GM12878 (cell line): Measurements from ENCODE around the gene LSM6. TPM values are rescaled to one million over a fixed set of nuclear protein-coding genes. Genes with fewer than 3 reads are reported as not detected.

Experiments
- ATAC-seq: fragments of 200-7000 bp; cut with Tn5 transposase; 3 replicates; pipeline ENCODE4 v1.9.1; 2020; ENCODE audit warnings: mild to moderate bottlenecking, moderate library complexity
- BruUV-seq: library from RNA; stranded (reverse); fragments of 400-500 nt; replicated peaks from 2 replicates; lab custom pipeline; 2021; lab: Mats Ljungman, UMichigan
- CTCF ChIA-PET: fragments of 300-600 bp; sonication (Branson Sonifier 250); formaldehyde crosslinking; extraction: SDS; loops from one replicate; lab custom pipeline; 2021; ENCODE audit warnings: inconsistent platforms; lab: Yijun Ruan, JAX
- POLR2A ChIA-PET: fragments of 350-600 bp; formaldehyde crosslinking; extraction: SDS; loops from one replicate; lab custom pipeline; 2021; ENCODE audit warnings: inconsistent platforms; lab: Charles Lee
- RAD21 ChIA-PET: fragments of 300-600 bp; sonication (Branson Sonifier 250); formaldehyde crosslinking; loops from one replicate; lab custom pipeline; 2023; ENCODE audit warnings: antibody characterized with exemption; ENCODE audit not compliant: unreplicated experiment; lab: Charles Lee
- SMC1A ChIA-PET: fragments of 300-600 bp; sonication (Branson Sonifier 250); formaldehyde crosslinking; loops from one replicate; lab custom pipeline; 2023; ENCODE audit not compliant: unreplicated experiment, uncharacterized antibody; lab: Charles Lee
- DNase-seq: peaks from one replicate; pipeline ENCODE4 v3.0.0-alpha.2; 2011; ENCODE audit warnings: low read depth, low spot score
- FAIRE-seq: peaks from 3 replicates; lab custom pipeline; 2011; peaks lifted over from hg19 to GRCh38; lab: Jason Lieb, UNC
- H2AFZ ChIP-seq: 2 replicates; pipeline ENCODE4 v1.6.0; 2011; ENCODE audit warnings: low read depth, low read length, control low read depth; ENCODE audit not compliant: control insufficient read depth
- H3K27ac ChIP-seq: 2 replicates; pipeline ENCODE4 v1.5.1; 2011; ENCODE audit warnings: control low read depth; ENCODE audit not compliant: control insufficient read depth, insufficient read depth
- H3K27me3 ChIP-seq, 2 experiments: replicated peaks in 1 of 2; 2 replicates each; pipeline versions ENCODE4 v1.6.0 to v1.6.1; 2011; ENCODE audit warnings: low read length in 1 of 2; ENCODE audit not compliant: control insufficient read depth in 2 of 2, insufficient read depth in 2 of 2
- H3K36me3 ChIP-seq, 2 experiments: 2 replicates each; pipeline ENCODE4 v1.5.1; 2011; ENCODE audit warnings: low read length in 1 of 2; ENCODE audit not compliant: control insufficient read depth in 2 of 2, insufficient read depth in 2 of 2
- H3K4me1 ChIP-seq: 2 replicates; pipeline ENCODE4 v1.6.1; 2011; ENCODE audit warnings: mild to moderate bottlenecking, low read length, moderate library complexity, mixed read lengths; ENCODE audit not compliant: control insufficient read depth, insufficient read depth
- H3K4me2 ChIP-seq: 2 replicates; pipeline ENCODE4 v1.6.0; 2011; ENCODE audit warnings: control low read depth; ENCODE audit not compliant: control insufficient read depth, insufficient read depth
- H3K4me3 ChIP-seq: fragments of 200-600 bp; sonication (generic); 2 replicates; pipeline ENCODE4 v1.5.1; 2016
- H3K79me2 ChIP-seq: 2 replicates; pipeline ENCODE4 v1.6.0; 2011; ENCODE audit warnings: low read length; ENCODE audit not compliant: control insufficient read depth, insufficient read depth
- H3K9ac ChIP-seq: 2 replicates; pipeline ENCODE4 v1.8.0; 2011; ENCODE audit warnings: low read length, control low read depth, mixed read lengths; ENCODE audit not compliant: control insufficient read depth, insufficient read depth
- H3K9me3 ChIP-seq: replicated peaks from 3 replicates; pipeline ENCODE4 v1.5.1; 2011; ENCODE audit warnings: mild to moderate bottlenecking, low read length; ENCODE audit not compliant: control insufficient read depth, insufficient read depth
- H4K20me1 ChIP-seq: 2 replicates; pipeline ENCODE4 v1.6.0; 2011; ENCODE audit not compliant: control insufficient read depth, insufficient read depth
- ATF3 ChIP-seq: IDR thresholded peaks from 2 replicates; pipeline ENCODE4 v1.6.1; 2011; ENCODE audit warnings: low read depth, mild to moderate bottlenecking, low read length, moderate library complexity, borderline replicate concordance; ENCODE audit errors: extremely low read depth
- BACH1 ChIP-seq: fragments of 450-650 bp; IDR thresholded peaks from 2 replicates; pipeline ENCODE4 v1.6.1; 2017; ENCODE audit warnings: mild to moderate bottlenecking, borderline replicate concordance
- ESRRA ChIP-seq: IDR thresholded peaks from 2 replicates; pipeline ENCODE4 v1.6.1; 2012; ENCODE audit warnings: mild to moderate bottlenecking, low read length, improper control_type of control experiment
- EZH2 ChIP-seq: IDR thresholded peaks from 2 replicates; pipeline ENCODE4 v1.6.1; 2012; ENCODE audit warnings: low read depth, mild to moderate bottlenecking, control low read depth, inconsistent platforms, low read length, borderline replicate concordance; ENCODE audit not compliant: control insufficient read depth
- HDAC2 ChIP-seq: fragments of 200-600 bp; sonication (generic); IDR thresholded peaks from 2 replicates; pipeline ENCODE4 v1.6.1; 2017
- HDAC6 ChIP-seq: fragments of 200-600 bp; sonication (generic); IDR thresholded peaks from one replicate; pipeline ENCODE4 v1.8.0; 2017; ENCODE audit warnings: antibody characterized with exemption; ENCODE audit not compliant: unreplicated experiment
- HDGF ChIP-seq: fragments of 450-650 bp; IDR thresholded peaks from 2 replicates; pipeline ENCODE4 v1.6.1; 2016; ENCODE audit warnings: antibody characterized with exemption
- IRF3 ChIP-seq: fragments of 450-650 bp; IDR thresholded peaks from 2 replicates; pipeline ENCODE4 v1.6.1; 2014; ENCODE audit warnings: mild to moderate bottlenecking
- LARP7 ChIP-seq: fragments of 450-650 bp; IDR thresholded peaks from 2 replicates; pipeline ENCODE4 v1.6.1; 2017; ENCODE audit warnings: mild to moderate bottlenecking
- MLLT1 ChIP-seq: fragments of 450-650 bp; IDR thresholded peaks from 2 replicates; pipeline ENCODE4 v1.6.1; 2016; ENCODE audit warnings: mild to moderate bottlenecking
- NBN ChIP-seq: fragments of 450-650 bp; IDR thresholded peaks from 2 replicates; pipeline ENCODE4 v1.6.1; 2016
- NFYA ChIP-seq: IDR thresholded peaks from 2 replicates; pipeline ENCODE4 v1.6.1; 2011; ENCODE audit warnings: low read depth, mild to moderate bottlenecking, low read length, improper control_type of control experiment, borderline replicate concordance
- NR2F1 ChIP-seq: fragments of 450-650 bp; conservative IDR thresholded peaks from 2 replicates; pipeline ENCODE4 v1.6.1; 2017; ENCODE audit warnings: mild to moderate bottlenecking
- TAF1 ChIP-seq: IDR thresholded peaks from 2 replicates; pipeline ENCODE4 v1.6.1; 2011; ENCODE audit warnings: mild to moderate bottlenecking, low read depth, low read length, borderline replicate concordance
- TBL1XR1 ChIP-seq: IDR thresholded peaks from 2 replicates; pipeline ENCODE4 v1.6.1; 2012; ENCODE audit warnings: low read depth, low read length, improper control_type of control experiment
- TCF12 ChIP-seq: IDR thresholded peaks from 2 replicates; pipeline ENCODE4 v1.6.1; 2011; ENCODE audit warnings: low read depth, mild to moderate bottlenecking, low read length
- TCF3 ChIP-seq: IDR thresholded peaks from 2 replicates; pipeline ENCODE4 v1.6.1; 2012; ENCODE audit warnings: low read depth, mild to moderate bottlenecking, low read length, borderline replicate concordance; ENCODE audit not compliant: insufficient read depth
- YY1 ChIP-seq: IDR thresholded peaks from 2 replicates; pipeline ENCODE4 v1.6.1; 2011; ENCODE audit warnings: low read depth, mild to moderate bottlenecking, low read length
- ZBTB11 ChIP-seq: fragments of 450-650 bp; formaldehyde crosslinking; IDR thresholded peaks from 2 replicates; pipeline ENCODE4 v1.5.0; 2022; ENCODE audit warnings: mild to moderate bottlenecking, missing genetic modification characterization
- whole genome bisulfite sequencing: methylation state at CpG from one replicate; pipeline ENCODE4 v1.1.6; 2016; ENCODE audit warnings: low lambda C conversion rate; ENCODE audit not compliant: insufficient replicate concordance, insufficient coverage; ENCODE audit errors: missing lambda C conversion rate; 5-methylcytosine and 5-hydroxymethylcytosine counted together
- in situ Hi-C: fragments of 300-500 bp; cut with MboI; formaldehyde crosslinking; loops from 9 replicates; pipeline ENCODE4 v1.14.3; 2018; ENCODE audit warnings: mixed read lengths
- intact Hi-C: fragments of 100-400 bp; cut with micrococcal nuclease; formaldehyde crosslinking; loops from one replicate; pipeline ENCODE4 v1.14.2; 2022; ENCODE audit not compliant: unreplicated experiment
- polyA plus RNA-seq, 11 experiments: library from polyadenylated mRNA; depleted of rRNA in 4 of 11; unstranded in 6 of 11; stranded (reverse) in 5 of 11; fragments of >200 nt; fragmentation: Nextera tagmentation in 4 of 11; fragmentation: Illumina TruSeq in 1 of 11; extraction: Ambion mirVana in 4 of 11; extraction: Trizol in 1 of 11; gene quantifications; 1 replicate in 1 of 11; 2 replicates in 10 of 11; pipeline versions ENCODE4 v1.2.1 to v1.2.3, GENCODE V29; 2011 to 2016; ENCODE audit warnings: inconsistent platforms in 2 of 11, missing spikeins in 2 of 11, low read depth in 1 of 11
- total RNA-seq, 4 experiments: library from RNA; depleted of rRNA in 3 of 4; stranded (reverse); fragments of >200 nt in 3 of 4; fragmentation: Illumina TruSeq in 1 of 4; extraction: Trizol in 1 of 4; gene quantifications; 2 replicates each; pipeline versions ENCODE4 v1.2.1 to v1.2.3, GENCODE V29; 2013 to 2021

Gene LSM6
- total and polyA plus RNA-seq, 10 of the 15 experiments (the other 5 are each of a cell fraction or from before 2014, with no cell fraction given), result 68.0 to 282 (median 229) TPM

GRCh38 chr4:146170149-146170548, 5.4 kb upstream of the LSM6 start (continued):
- TF ChIP-seq MLLT1 (no peak), TBL1XR1 (no peak), YY1 (no peak), NBN (no peak), ESRRA (no peak), NR2F1 (no peak)

- intact Hi-C loops, result loop anchor here (2.0 to 5.0 kb wide), 6 partner anchors 45 to 238 kb away; partner anchors contain the start of gene ZNF827
- no peak for TF ChIP-seq IRF3
- TF ChIP-seq TCF12, result no peak
- no peak for TF ChIP-seq ATF3
- TF ChIP-seq ZBTB11, result no peak
- TF ChIP-seq NFYA, result no peak
- TF ChIP-seq EZH2, result no peak
- no peak for TF ChIP-seq HDGF
- TF ChIP-seq HDAC6, result no peak
- no peak for TF ChIP-seq BACH1
- TF ChIP-seq TAF1, result no peak
- TF ChIP-seq HDAC2, result no peak
- no peak for TF ChIP-seq LARP7
- TF ChIP-seq TCF3, result no peak
Observed at GRCh38 chr4:146176891-146177290, 1.4 kb downstream of the LSM6 start.

More at GRCh38 chr4:146176891-146177290, 1.4 kb downstream of the LSM6 start:
- Histone ChIP-seq H3K4me1 (peaks cover 13% of the 10 kb centered on the region), H3K4me3 (peak overlapping the region; percentile 84), H3K9me3 (no peaks in the 10 kb centered on the region), H3K36me3 (peaks cover 0 to 3% of the 10 kb centered on the region in 2 experiments; a peak in 1 of 4 replicates), H2AFZ (no peak overlapping the region), H3K27ac (peak overlapping the region; percentile 56), H3K27me3 (no peaks in the 10 kb centered on the region), H4K20me1 (no peaks in the 10 kb centered on the region), H3K9ac (peak overlapping the region; percentile 88), H3K79me2 (peaks cover 67% of the 10 kb centered on the region), H3K4me2 (peak overlapping the region; percentile 95)
- ATAC-seq (peak; percentile 17), DNase-seq (no peak), FAIRE-seq (no peak)
- SMC1A ChIA-PET, result interaction anchor here (0.7 to 1.4 kb wide), 2 partner anchors 54 to 147 kb away, joined by 3 to 4 read pairs; no protein-coding TSS in a partner anchor
- in situ Hi-C loops, result no loop called here
- CTCF ChIA-PET, result no interaction called here
- RAD21 ChIA-PET, result interaction anchor here (0.6 kb wide), 1 partner anchor 17 kb away, joined by 3 read pairs; no protein-coding TSS in a partner anchor
- WGBS, result 0% methylated on average over 2 of the region's 2 CpGs
- BruUV-seq, result no TSS peak
- POLR2A ChIA-PET, result no interaction called here
